ENCODE measurements around the gene KLHL24. TPM values are rescaled to one million over a fixed set of nuclear protein-coding genes. Genes with fewer than 3 reads are reported as not detected.

The KLHL24 gene
- total RNA-seq, 2 experiments from 2014 or later = 10.5 to 10.8 TPM

DNA sequence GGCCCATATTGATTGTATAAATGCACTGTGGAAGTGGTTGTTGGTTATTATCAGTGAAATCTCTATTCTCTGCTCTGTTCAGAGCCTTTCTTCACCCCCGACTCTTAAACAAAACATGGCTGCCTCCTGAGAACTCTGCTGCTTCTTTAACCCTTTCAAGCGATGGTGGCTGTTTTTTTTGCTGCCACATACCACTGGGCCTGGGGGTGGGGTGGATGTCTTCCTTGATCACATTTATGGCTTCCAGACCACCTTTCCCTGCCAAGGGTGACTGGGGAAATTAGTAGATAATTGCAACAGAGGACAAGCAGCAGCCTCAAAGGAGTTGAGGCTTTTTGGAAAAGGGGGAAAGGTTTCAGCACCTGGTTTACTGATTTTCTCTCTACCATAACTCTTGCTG, 94.9 kb downstream of the KLHL24 start:
- TF ChIP-seq, protein P1, sequence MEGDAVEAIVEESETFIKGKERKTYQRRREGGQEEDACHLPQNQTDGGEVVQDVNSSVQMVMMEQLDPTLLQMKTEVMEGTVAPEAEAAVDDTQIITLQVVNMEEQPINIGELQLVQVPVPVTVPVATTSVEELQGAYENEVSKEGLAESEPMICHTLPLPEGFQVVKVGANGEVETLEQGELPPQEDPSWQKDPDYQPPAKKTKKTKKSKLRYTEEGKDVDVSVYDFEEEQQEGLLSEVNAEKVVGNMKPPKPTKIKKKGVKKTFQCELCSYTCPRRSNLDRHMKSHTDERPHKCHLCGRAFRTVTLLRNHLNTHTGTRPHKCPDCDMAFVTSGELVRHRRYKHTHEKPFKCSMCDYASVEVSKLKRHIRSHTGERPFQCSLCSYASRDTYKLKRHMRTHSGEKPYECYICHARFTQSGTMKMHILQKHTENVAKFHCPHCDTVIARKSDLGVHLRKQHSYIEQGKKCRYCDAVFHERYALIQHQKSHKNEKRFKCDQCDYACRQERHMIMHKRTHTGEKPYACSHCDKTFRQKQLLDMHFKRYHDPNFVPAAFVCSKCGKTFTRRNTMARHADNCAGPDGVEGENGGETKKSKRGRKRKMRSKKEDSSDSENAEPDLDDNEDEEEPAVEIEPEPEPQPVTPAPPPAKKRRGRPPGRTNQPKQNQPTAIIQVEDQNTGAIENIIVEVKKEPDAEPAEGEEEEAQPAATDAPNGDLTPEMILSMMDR (IDR thresholded peaks at IDR 0.05) = no peak
- no peak for ATAC-seq
- DNase-seq = no peak
- H3K27me3 Mint-ChIP-seq = no peaks in the 10 kb centered on the region
- no peaks in the 10 kb centered on the region for H3K4me1 Mint-ChIP-seq (ENCODE audit: low read depth)
- POLR2A ChIA-PET = no interaction called here
- no peaks in the 10 kb centered on the region for H3K9me3 Mint-ChIP-seq
- no peak overlapping the region for H3K4me3 Mint-ChIP-seq
- intact Hi-C loops (cut with micrococcal nuclease) = no loop called here
- CTCF ChIA-PET = no interaction called here
- no peak overlapping the region for H3K27ac Mint-ChIP-seq
- H3K36me3 Mint-ChIP-seq (ENCODE audit: low read depth) = peaks cover 67% of the 10 kb centered on the region

DNA sequence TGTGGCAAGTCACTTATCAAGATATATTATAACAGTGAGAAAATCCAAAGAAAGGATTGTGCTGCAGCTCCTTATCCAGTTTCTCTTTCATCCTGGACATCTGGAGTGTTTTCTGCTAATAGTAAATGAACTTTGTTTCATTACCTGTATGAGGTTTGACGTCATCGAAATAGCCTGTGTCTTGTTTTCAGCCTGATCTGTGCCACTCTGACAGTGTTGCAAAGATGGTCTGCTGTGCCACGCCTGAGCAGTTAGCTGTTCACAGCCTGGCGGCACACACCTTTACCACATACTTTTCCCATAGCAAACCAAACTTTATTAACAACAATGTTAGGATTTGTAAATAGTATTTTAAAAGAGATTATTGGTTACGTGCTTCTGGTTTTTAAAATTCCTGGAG, 96.2 kb downstream of the KLHL24 start:
- intact Hi-C loops (cut with micrococcal nuclease) = no loop called here
- Mint-ChIP-seq H3K36me3 (ENCODE audit: low read depth) (peaks cover 65% of the 10 kb centered on the region), H3K4me1 (ENCODE audit: low read depth) (no peaks in the 10 kb centered on the region), H3K9me3 (no peaks in the 10 kb centered on the region), H3K4me3 (no peak overlapping the region), H3K27me3 (no peaks in the 10 kb centered on the region), H3K27ac (no peak overlapping the region)
- ChIA-PET CTCF (no interaction called here), POLR2A (interaction anchor here (1.5 kb wide), 1 partner anchor 11 kb away, joined by 3 read pairs; no protein-coding TSS in a partner anchor)
- TF ChIP-seq, protein P1 (IDR thresholded peaks at IDR 0.05) = no peak
- ATAC-seq = no peak
- no peak for DNase-seq

DNA sequence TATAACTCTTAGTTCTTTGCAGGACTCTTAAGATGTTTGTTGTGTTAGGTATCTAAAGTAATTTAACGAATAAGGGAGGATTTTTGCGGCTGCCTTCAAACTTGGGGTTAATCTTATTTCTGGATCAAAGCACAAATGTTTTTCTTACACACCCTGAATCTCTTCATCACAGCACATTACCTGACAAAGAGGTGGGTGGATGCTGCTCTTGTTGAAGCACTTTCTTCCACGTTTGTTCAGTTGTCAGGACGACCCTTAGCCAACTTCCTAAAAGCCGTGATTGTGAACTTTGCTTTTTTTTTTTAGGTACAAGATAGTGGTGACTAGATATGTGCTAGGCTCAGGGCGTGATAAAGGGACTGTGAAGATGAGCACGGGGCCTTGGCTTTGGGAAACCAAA, 98.1 kb downstream of the KLHL24 start:
- ATAC-seq = no peak
- ChIA-PET POLR2A (no interaction called here), CTCF (no interaction called here)
- Mint-ChIP-seq H3K27me3 (no peaks in the 10 kb centered on the region), H3K36me3 (ENCODE audit: low read depth) (peaks cover 71% of the 10 kb centered on the region), H3K4me1 (ENCODE audit: low read depth) (no peaks in the 10 kb centered on the region), H3K27ac (no peak overlapping the region), H3K9me3 (no peaks in the 10 kb centered on the region), H3K4me3 (no peak overlapping the region)
- no peak for DNase-seq
- TF ChIP-seq, protein P1 (IDR thresholded peaks at IDR 0.05) = no peak
- intact Hi-C loops (cut with micrococcal nuclease) = no loop called here

Other genes with a start within 250 kb of the KLHL24 start
- 1 to 10 TPM; 3.5 to 3.7 TPM for gene MCF2L2, start 207.0 kb upstream of the KLHL24 start, total RNA-seq
- gene KLHL6, start 79.9 kb upstream of the KLHL24 start, total RNA-seq = 10 to 100 TPM; 32.4 to 32.6 TPM
- 10 to 100 TPM; 65.0 to 67.7 TPM for gene YEATS2, start 62.2 kb downstream of the KLHL24 start, total RNA-seq
- 1 to 10 TPM; 3.8 to 4.3 TPM for gene MAP6D1, start 190.0 kb downstream of the KLHL24 start, total RNA-seq
- 10 to 100 TPM; 80.0 to 83.5 TPM for gene PARL, start 249.3 kb downstream of the KLHL24 start, total RNA-seq

Data from activated CD8-positive, alpha-beta T cell treated with anti-CD3 and anti-CD28 coated beads for 36 hours (primary cell).